Measurements from ENCODE around the gene NUMA1. TPM values are rescaled to one million over a fixed set of nuclear protein-coding genes. Genes with fewer than 3 reads are reported as not detected.

The NUMA1 gene
- total and polyA plus RNA-seq, 9 of the 15 experiments (the other 6 are each of a cell fraction or from before 2014, with no cell fraction given), result 4.1 to 104 (median 51.2) TPM

- TF ChIP-seq, protein P1, sequence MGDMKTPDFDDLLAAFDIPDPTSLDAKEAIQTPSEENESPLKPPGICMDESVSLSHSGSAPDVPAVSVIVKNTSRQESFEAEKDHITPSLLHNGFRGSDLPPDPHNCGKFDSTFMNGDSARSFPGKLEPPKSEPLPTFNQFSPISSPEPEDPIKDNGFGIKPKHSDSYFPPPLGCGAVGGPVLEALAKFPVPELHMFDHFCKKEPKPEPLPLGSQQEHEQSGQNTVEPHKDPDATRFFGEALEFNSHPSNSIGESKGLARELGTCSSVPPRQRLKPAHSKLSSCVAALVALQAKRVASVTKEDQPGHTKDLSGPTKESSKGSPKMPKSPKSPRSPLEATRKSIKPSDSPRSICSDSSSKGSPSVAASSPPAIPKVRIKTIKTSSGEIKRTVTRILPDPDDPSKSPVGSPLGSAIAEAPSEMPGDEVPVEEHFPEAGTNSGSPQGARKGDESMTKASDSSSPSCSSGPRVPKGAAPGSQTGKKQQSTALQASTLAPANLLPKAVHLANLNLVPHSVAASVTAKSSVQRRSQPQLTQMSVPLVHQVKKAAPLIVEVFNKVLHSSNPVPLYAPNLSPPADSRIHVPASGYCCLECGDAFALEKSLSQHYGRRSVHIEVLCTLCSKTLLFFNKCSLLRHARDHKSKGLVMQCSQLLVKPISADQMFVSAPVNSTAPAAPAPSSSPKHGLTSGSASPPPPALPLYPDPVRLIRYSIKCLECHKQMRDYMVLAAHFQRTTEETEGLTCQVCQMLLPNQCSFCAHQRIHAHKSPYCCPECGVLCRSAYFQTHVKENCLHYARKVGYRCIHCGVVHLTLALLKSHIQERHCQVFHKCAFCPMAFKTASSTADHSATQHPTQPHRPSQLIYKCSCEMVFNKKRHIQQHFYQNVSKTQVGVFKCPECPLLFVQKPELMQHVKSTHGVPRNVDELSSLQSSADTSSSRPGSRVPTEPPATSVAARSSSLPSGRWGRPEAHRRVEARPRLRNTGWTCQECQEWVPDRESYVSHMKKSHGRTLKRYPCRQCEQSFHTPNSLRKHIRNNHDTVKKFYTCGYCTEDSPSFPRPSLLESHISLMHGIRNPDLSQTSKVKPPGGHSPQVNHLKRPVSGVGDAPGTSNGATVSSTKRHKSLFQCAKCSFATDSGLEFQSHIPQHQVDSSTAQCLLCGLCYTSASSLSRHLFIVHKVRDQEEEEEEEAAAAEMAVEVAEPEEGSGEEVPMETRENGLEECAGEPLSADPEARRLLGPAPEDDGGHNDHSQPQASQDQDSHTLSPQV (IDR thresholded peaks at IDR 0.05), result peak; percentile 89
- TF ChIP-seq SP1 (CRISPR knock-in tag; IDR thresholded peaks at IDR 0.05), result no peak
- TF ChIP-seq MEF2D (tag; conservative IDR thresholded peaks at IDR 0.05; ENCODE audit: low read depth), result 0 out of 2 replicates have a peak, but pooled peaks have one; percentile 30
- 0 out of 2 replicates have a peak, but pooled peaks have one; percentile 55 for TF ChIP-seq ZNF197 (CRISPR knock-in tag; IDR thresholded peaks at IDR 0.05; ENCODE audit: low read depth)
- TF ChIP-seq SMAD3 (CRISPR knock-in tag; conservative IDR thresholded peaks at IDR 0.05), result 0 out of 2 replicates have a peak, but pooled peaks have one; percentile 15
- no peak for TF ChIP-seq POLR2B (IDR thresholded peaks at IDR 0.05; ENCODE audit: low read depth, partially characterized antibody)
- TF ChIP-seq TOE1 (IDR thresholded peaks at IDR 0.05; ENCODE audit: borderline replicate concordance), result no peak
- no peak for TF ChIP-seq TOE1 (CRISPR knock-in tag; IDR thresholded peaks at IDR 0.05; ENCODE audit: borderline replicate concordance, low read depth)
- no peak for TF ChIP-seq ZNF436 (CRISPR knock-in tag; IDR thresholded peaks at IDR 0.05)
- TF ChIP-seq, protein P2, sequence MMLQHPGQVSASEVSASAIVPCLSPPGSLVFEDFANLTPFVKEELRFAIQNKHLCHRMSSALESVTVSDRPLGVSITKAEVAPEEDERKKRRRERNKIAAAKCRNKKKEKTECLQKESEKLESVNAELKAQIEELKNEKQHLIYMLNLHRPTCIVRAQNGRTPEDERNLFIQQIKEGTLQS (IDR thresholded peaks at IDR 0.05), result peak; percentile 38
- TF ChIP-seq, protein P2 (CRISPR knock-in tag; conservative IDR thresholded peaks at IDR 0.05), result no peak
- 0 out of 2 replicates have a peak, but pooled peaks have one; percentile 52 for TF ChIP-seq ZNF79 (CRISPR knock-in tag; IDR thresholded peaks at IDR 0.05; ENCODE audit: low read depth)
- no peak for TF ChIP-seq ILF3 (IDR thresholded peaks at IDR 0.05; ENCODE audit: borderline replicate concordance)
- no peak for TF ChIP-seq STAT5B (CRISPR knock-in tag; IDR thresholded peaks at IDR 0.05)
- TF ChIP-seq ZNF584 (CRISPR knock-in tag; IDR thresholded peaks at IDR 0.05; ENCODE audit: low read depth), result peak; percentile 88; the same call in 1 of the 2 replicates
- peak; percentile 68 for TF ChIP-seq FOSL1 (tag; conservative IDR thresholded peaks at IDR 0.05)
- peak; percentile 77 for TF ChIP-seq ZNF766 (CRISPR knock-in tag; conservative IDR thresholded peaks at IDR 0.05)
- no peak for TF ChIP-seq POU5F1 (IDR thresholded peaks at IDR 0.05; ENCODE audit: borderline replicate concordance, low read depth, low read length, partially characterized antibody)
- no peak for TF ChIP-seq CC2D1A (IDR thresholded peaks at IDR 0.05)
- no peak for TF ChIP-seq NR2C1 (IDR thresholded peaks at IDR 0.05)
- no peak; the same call in 1 of the 2 replicates for TF ChIP-seq NR2C1 (tag; IDR thresholded peaks at IDR 0.05)
- TF ChIP-seq CREB3 (tag; conservative IDR thresholded peaks at IDR 0.05; ENCODE audit: low read depth), result peak; percentile 84; the same call in 1 of the 2 replicates
- no peak for TF ChIP-seq ESRRA (IDR thresholded peaks at IDR 0.05; ENCODE audit: borderline replicate concordance, low read depth)
- TF ChIP-seq NBN (IDR thresholded peaks at IDR 0.05; ENCODE audit: low read depth), result no peak
These were observed 10.5 kb downstream of the NUMA1 start (continued) for GRCh38 chr11:72069787-72070251.

Measured in K562 (cell line).